WTC11 (cell line): Measurements from ENCODE around the gene CCDC144A. TPM values are rescaled to one million over a fixed set of nuclear protein-coding genes. Genes with fewer than 3 reads are reported as not detected.
"Not testable (repeated sequence)": the region's sequence is repeated elsewhere in the genome, so short reads cannot be mapped to it uniquely, and the experiment has no call there.

Source experiments
- ATAC-seq: fragments of 200-7000 bp; cut with Tn5 transposase; 2 replicates; pipeline ENCODE4 v1.10.0; 2021; ENCODE audit warnings: mild to moderate bottlenecking, moderate library complexity
- CTCF ChIA-PET: fragments of 300-600 bp; sonication (Branson Sonifier 250); formaldehyde crosslinking; loops from one replicate; lab custom pipeline; 2021; ENCODE audit warnings: antibody characterized with exemption; lab: Charles Lee
- POLR2A ChIA-PET: fragments of 350-600 bp; sonication (Branson Sonifier 250); formaldehyde crosslinking; loops from one replicate; lab custom pipeline; 2021; ENCODE audit warnings: antibody characterized with exemption; lab: Charles Lee
- DNase-seq: peaks from one replicate; pipeline ENCODE4 v3.0.0; 2021; ENCODE audit warnings: low spot score
- H3K27ac Mint-ChIP-seq: 2 replicates; pipeline ENCODE4 v1.8.0; 2021; ENCODE audit warnings: mixed read lengths
- H3K27me3 Mint-ChIP-seq: 2 replicates; pipeline ENCODE4 v1.8.0; 2021; ENCODE audit warnings: low read depth, mild to moderate bottlenecking, moderate library complexity, mixed read lengths
- H3K36me3 Mint-ChIP-seq: 2 replicates; pipeline ENCODE4 v1.8.0; 2021; ENCODE audit warnings: mixed read lengths
- H3K4me1 Mint-ChIP-seq: 2 replicates; pipeline ENCODE4 v1.8.0; 2022; ENCODE audit warnings: mixed read lengths
- H3K4me3 Mint-ChIP-seq: 2 replicates; pipeline ENCODE4 v1.8.0; 2021; ENCODE audit warnings: mild to moderate bottlenecking, moderate library complexity, mixed read lengths
- H3K9me3 Mint-ChIP-seq: 2 replicates; pipeline ENCODE4 v1.8.0; 2021; ENCODE audit warnings: mixed read lengths
- CREM ChIP-seq: sonication (generic); formaldehyde crosslinking; IDR thresholded peaks from 2 replicates; pipeline ENCODE4 v1.8.1; 2022; ENCODE audit warnings: mild to moderate bottlenecking, missing genetic modification reagents, moderate library complexity
- E2F1 ChIP-seq: sonication (generic); formaldehyde crosslinking; IDR thresholded peaks from 2 replicates; pipeline ENCODE4 v1.8.0; 2022; ENCODE audit warnings: mild to moderate bottlenecking, missing genetic modification reagents
- FOXP1 ChIP-seq: sonication (generic); formaldehyde crosslinking; IDR thresholded peaks from 2 replicates; pipeline ENCODE4 v1.8.0; 2022; ENCODE audit warnings: missing genetic modification reagents, mild to moderate bottlenecking, moderate library complexity, borderline replicate concordance
- GTF2I ChIP-seq: fragments of 250-450 bp; sonication (Bioruptor Pico); conservative IDR thresholded peaks from 2 replicates; pipeline ENCODE4 v1.4.0; 2021; ENCODE audit warnings: mild to moderate bottlenecking
- MXD4 ChIP-seq: fragments of 250-450 bp; sonication (Bioruptor Pico); IDR thresholded peaks from 2 replicates; pipeline ENCODE4 v1.8.0; 2021; ENCODE audit warnings: mild to moderate bottlenecking, moderate library complexity, borderline replicate concordance
- NR1H2 ChIP-seq: sonication (generic); formaldehyde crosslinking; IDR thresholded peaks from 2 replicates; pipeline ENCODE4 v1.9.0; 2021; ENCODE audit warnings: mild to moderate bottlenecking, moderate library complexity, missing genetic modification reagents
- NR3C1 ChIP-seq: sonication (generic); formaldehyde crosslinking; conservative IDR thresholded peaks from 2 replicates; pipeline ENCODE4 v1.8.1; 2023; ENCODE audit warnings: low read depth, mild to moderate bottlenecking, missing genetic modification reagents
- RELA ChIP-seq: sonication (generic); formaldehyde crosslinking; IDR thresholded peaks from 2 replicates; pipeline ENCODE4 v1.8.1; 2022; ENCODE audit warnings: missing genetic modification reagents, mild to moderate bottlenecking, borderline replicate concordance
- TCF7 ChIP-seq: sonication (generic); formaldehyde crosslinking; IDR thresholded peaks from 2 replicates; pipeline ENCODE4 v1.8.0; 2022; ENCODE audit warnings: mild to moderate bottlenecking, low read depth, missing genetic modification reagents, moderate library complexity
- ZBTB21 ChIP-seq: sonication (generic); formaldehyde crosslinking; IDR thresholded peaks from 2 replicates; pipeline ENCODE4 v1.8.1; 2023; ENCODE audit warnings: mild to moderate bottlenecking, missing genetic modification reagents, borderline replicate concordance
- ZNF121 ChIP-seq: sonication (generic); formaldehyde crosslinking; IDR thresholded peaks from 2 replicates; pipeline ENCODE4 v1.8.0; 2023; ENCODE audit warnings: missing genetic modification reagents
- ZNF219 ChIP-seq: sonication (generic); formaldehyde crosslinking; IDR thresholded peaks from 2 replicates; pipeline ENCODE4 v1.8.0; 2023; ENCODE audit warnings: missing genetic modification reagents, mild to moderate bottlenecking, borderline replicate concordance
- ZNF232 ChIP-seq: sonication (generic); formaldehyde crosslinking; IDR thresholded peaks from 2 replicates; pipeline ENCODE4 v1.8.0; 2022; ENCODE audit warnings: mild to moderate bottlenecking, missing genetic modification reagents
- ZNF671 ChIP-seq: fragments of 250-450 bp; sonication (Bioruptor Pico); IDR thresholded peaks from 2 replicates; pipeline ENCODE4 v1.8.0; 2021; ENCODE audit warnings: mild to moderate bottlenecking
- total RNA-seq: library from RNA; stranded (reverse); gene quantifications from 3 replicates; pipeline ENCODE4 v1.2.3, GENCODE V29; 2021
- TF ChIP-seq, protein P1 (sequence below): fragments of 250-450 bp; sonication (Bioruptor Pico); IDR thresholded peaks from 2 replicates; pipeline ENCODE4 v1.8.0; 2021; ENCODE audit warnings: mild to moderate bottlenecking
- TF ChIP-seq, protein P2 (sequence below): fragments of 250-450 bp; sonication (Bioruptor Pico); IDR thresholded peaks from 2 replicates; pipeline ENCODE4 v1.9.0; 2021; ENCODE audit warnings: mild to moderate bottlenecking

CCDC144A gene
- total RNA-seq, 1 experiment from 2014 or later: 2.6 TPM

- no peak for TF ChIP-seq ZNF232
- TF ChIP-seq TCF7 (CRISPR knock-in tag): 0 out of 2 replicates have a peak, but pooled peaks have one; percentile 24
Observed at GRCh38 chr17:16653367-16654041, 36.5 kb upstream of the CCDC144A start, which contains the start of gene ZNF624 (continued).

DNA sequence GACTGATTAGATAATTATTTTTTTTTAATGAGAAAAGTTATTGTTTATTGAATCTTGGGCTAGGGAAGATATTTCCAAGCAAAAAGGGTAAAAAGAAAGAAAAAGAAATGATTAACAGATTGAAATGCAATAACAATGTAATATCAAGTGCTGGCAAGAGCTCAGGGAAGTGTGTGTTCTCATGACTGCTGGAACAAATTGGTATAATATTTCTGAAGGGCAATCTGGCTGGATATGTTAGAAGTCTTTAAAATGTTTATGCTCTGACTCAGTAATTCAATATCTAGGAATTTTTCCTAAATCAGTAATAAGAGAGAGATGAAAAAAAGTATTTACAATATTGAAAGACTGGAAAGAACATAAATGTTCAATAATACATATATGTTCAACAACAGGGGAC, 28.8 kb upstream of the CCDC144A start:
- peaks cover 14% of the 10 kb centered on the region for H3K9me3 Mint-ChIP-seq
- peaks cover 16% of the 10 kb centered on the region for H3K4me1 Mint-ChIP-seq
- no peak overlapping the region for H3K27ac Mint-ChIP-seq
- H3K4me3 Mint-ChIP-seq: no peak overlapping the region
- peaks cover 28% of the 10 kb centered on the region for H3K27me3 Mint-ChIP-seq
- POLR2A ChIA-PET: no interaction called here
- peaks cover 6% of the 10 kb centered on the region for H3K36me3 Mint-ChIP-seq
- CTCF ChIA-PET: no interaction called here
- DNase-seq: no peak
- no peak for ATAC-seq
- TF ChIP-seq MXD4 (CRISPR knock-in tag): no peak
- TF ChIP-seq TCF7 (CRISPR knock-in tag): no peak
- TF ChIP-seq ZNF671 (CRISPR knock-in tag): no peak
- no peak for TF ChIP-seq FOXP1 (CRISPR knock-in tag)
- no peak for TF ChIP-seq ZNF219 (CRISPR knock-in tag)
- TF ChIP-seq CREM: no peak
- TF ChIP-seq GTF2I (CRISPR knock-in tag): no peak
- no peak for TF ChIP-seq NR1H2 (CRISPR knock-in tag)
- no peak for TF ChIP-seq ZBTB21 (CRISPR knock-in tag)
- TF ChIP-seq, protein P1, sequence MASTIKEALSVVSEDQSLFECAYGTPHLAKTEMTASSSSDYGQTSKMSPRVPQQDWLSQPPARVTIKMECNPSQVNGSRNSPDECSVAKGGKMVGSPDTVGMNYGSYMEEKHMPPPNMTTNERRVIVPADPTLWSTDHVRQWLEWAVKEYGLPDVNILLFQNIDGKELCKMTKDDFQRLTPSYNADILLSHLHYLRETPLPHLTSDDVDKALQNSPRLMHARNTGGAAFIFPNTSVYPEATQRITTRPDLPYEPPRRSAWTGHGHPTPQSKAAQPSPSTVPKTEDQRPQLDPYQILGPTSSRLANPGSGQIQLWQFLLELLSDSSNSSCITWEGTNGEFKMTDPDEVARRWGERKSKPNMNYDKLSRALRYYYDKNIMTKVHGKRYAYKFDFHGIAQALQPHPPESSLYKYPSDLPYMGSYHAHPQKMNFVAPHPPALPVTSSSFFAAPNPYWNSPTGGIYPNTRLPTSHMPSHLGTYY (CRISPR knock-in tag): no peak
- no peak for TF ChIP-seq RELA
- TF ChIP-seq NR3C1 (CRISPR knock-in tag): no peak

- ChIA-PET POLR2A (no interaction called here), CTCF (no interaction called here)
- DNase-seq (no peak), ATAC-seq (no peak)
- Mint-ChIP-seq H3K4me1 (peaks cover 15% of the 10 kb centered on the region), H3K27me3 (peaks cover 45% of the 10 kb centered on the region), H3K36me3 (peaks cover 4% of the 10 kb centered on the region), H3K27ac (no peak overlapping the region), H3K4me3 (no peak overlapping the region), H3K9me3 (peaks cover 5% of the 10 kb centered on the region)
- TF ChIP-seq, protein P1 (CRISPR knock-in tag): no peak
- TF ChIP-seq ZNF121 (CRISPR knock-in tag): no peak
- TF ChIP-seq E2F1 (CRISPR knock-in tag): no peak
- TF ChIP-seq, protein P2, sequence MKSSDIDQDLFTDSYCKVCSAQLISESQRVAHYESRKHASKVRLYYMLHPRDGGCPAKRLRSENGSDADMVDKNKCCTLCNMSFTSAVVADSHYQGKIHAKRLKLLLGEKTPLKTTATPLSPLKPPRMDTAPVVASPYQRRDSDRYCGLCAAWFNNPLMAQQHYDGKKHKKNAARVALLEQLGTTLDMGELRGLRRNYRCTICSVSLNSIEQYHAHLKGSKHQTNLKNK (CRISPR knock-in tag): no peak
- TF ChIP-seq NR3C1 (CRISPR knock-in tag): no peak
Observed at GRCh38 chr17:16662936-16663335, 27.1 kb upstream of the CCDC144A start.

DNA sequence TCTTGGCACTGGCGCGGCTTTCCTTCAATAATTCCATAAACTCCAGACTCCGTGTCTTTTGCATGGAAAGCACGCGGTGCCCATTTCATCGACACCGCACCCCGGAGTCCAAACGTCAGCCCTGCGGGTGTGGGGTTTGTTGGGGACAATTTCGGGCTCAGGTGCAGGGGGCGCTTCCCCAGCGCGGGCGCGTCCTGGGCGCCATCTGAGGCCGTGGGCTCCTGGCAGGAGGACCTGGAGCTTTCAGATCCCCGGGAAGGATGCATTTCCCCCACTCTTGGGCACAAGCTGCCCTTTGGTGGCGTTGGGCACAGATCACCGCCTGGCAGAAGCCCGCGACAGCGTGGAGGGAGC, 23.5 kb upstream of the CCDC144A start:
- CTCF ChIA-PET: interaction anchor here (1.5 kb wide), 1 partner anchor 77 kb away, joined by 5 read pairs; no protein-coding TSS in a partner anchor
- DNase-seq, H3K27ac Mint-ChIP-seq, H3K36me3 Mint-ChIP-seq, H3K9me3 Mint-ChIP-seq, H3K4me1 Mint-ChIP-seq, POLR2A ChIA-PET: not testable (repeated sequence)
- ATAC-seq: peak; percentile 50
- Mint-ChIP-seq H3K4me3 (peak overlapping the region; percentile 65), H3K27me3 (peaks cover 60% of the 10 kb centered on the region)
